Stimulated activated CD4-positive, alpha-beta T cell treated with anti-CD3 and anti-CD28 coated beads, Interleukin-4, amount 100 ng/mL, for 24 hours (primary cell): ENCODE measurements around the gene NF1.
"Not testable (repeated sequence)": the region's sequence is repeated elsewhere in the genome, so short reads cannot be mapped to it uniquely, and the experiment has no call there.

ENCODE experiments used
- DNase-seq: peaks from one replicate; pipeline ENCODE4 v3.0.0-alpha.2; 2020

The NF1 gene

DNA sequence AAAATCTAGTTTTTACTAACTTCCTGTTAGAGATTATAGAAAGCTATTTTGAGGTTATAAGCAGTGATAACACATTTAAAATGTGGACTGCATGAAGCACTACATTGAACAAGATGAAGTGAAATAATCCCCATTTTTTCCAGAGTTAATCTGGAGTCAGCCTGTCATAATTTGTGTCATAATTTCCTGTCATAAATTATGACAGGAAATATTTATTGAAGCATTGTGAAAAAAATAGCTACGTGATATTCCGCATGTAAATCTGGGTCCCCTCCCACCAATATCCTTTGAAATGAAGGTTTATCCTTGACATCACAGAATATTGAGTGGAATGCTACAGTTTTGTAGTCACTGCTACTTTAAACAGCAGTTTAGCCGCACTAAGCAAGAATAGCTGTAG is 162.2 kb downstream of the NF1 start:
- DNase-seq, result no peak

DNA sequence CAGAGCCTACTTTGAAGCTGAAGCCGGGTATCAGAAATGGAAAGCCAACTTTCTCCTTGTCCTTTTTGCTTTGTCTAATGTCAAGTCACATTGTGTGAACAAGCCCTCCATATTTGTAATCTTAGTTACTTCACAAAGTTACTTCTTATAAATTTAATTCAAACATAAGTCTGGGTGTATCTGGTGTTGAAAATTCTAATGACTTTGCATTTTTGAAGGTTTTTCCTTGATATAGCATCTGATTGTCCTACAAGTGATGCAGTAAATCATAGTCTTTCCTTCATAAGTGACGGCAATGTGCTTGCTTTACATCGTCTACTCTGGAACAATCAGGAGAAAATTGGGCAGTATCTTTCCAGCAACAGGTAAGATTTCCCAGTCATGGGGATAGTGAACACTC is 165.4 kb downstream of the NF1 start:
- DNase-seq, result no peak

DNA sequence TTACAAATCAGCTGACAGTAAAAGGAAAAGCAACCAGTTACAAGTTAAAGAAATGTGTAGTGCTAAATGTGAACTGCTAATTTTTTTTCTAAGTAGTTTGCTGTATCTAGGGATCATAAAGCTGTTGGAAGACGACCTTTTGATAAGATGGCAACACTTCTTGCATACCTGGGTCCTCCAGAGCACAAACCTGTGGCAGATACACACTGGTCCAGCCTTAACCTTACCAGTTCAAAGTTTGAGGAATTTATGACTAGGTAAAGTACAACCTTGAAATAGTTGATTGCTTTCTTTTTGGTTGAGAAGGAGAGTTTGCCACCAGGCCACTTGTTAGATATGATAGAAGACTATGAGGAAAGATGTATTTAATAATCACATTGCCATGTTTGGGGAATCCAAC is 166.8 kb downstream of the NF1 start:
- no peak for DNase-seq

DNA sequence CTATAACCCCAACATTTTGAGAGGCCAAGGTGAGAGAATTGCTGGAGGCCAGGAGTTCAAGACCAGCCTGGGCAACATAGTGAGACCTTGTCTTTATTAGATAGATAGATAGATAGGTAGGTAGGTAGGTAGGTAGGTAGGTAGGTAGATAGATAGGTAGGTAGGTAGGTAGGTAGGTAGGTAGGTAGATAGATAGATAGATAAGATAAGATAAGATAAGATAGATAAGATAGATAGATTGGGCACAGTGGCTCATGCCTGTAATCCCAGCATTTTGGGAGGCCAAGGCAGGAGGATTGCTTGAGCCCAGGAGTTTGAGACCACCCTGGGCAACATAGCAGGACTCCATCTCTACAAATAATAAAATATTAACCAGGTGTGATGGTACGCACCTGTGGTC is 168.1 kb downstream of the NF1 start:
- not testable (repeated sequence) for DNase-seq

DNA sequence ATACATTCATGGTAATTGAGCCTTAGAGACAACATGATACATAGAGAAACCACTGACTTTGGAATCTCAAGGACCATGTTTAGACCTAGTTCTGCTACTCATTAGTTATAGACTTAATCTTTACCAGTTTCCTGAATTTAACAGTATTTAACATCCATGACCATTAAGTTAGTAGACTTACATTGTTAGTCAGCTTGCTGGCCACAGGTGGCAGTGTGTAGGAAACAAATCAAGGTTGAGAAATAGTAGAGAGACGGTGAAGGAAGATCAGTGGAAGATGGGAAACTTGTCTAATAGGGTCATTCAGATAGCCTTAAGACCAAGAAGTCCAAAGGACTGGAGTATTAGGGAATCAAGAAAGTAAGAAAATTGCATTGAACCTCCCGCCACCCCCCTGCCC is 171.3 kb downstream of the NF1 start:
- DNase-seq, result no peak

DNA sequence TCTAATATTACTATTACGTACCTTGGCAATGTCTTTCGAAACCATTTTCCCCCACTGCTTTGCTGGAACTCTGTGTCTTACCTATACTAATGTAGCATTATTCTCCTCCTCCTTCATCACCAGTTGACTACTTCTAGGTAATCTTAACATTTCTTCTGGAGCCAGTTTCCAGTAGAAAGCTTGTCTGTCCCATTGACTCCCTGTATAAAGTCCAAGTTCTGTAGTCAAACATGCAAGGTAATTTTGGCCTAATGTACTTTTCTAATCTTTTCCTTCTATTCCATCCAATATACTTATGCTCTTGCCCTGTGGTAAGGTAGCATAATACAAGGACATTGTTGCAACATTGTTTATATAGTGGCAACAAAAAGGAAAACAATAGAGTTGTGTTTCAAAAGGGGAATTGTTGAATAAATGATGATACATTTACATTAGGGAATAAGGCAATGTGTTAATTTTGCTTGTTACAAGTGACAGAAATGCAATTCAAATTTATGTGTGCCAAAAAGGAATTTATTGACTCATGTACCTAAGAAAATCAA is 174.3 kb downstream of the NF1 start:
- DNase-seq, result no peak

DNA sequence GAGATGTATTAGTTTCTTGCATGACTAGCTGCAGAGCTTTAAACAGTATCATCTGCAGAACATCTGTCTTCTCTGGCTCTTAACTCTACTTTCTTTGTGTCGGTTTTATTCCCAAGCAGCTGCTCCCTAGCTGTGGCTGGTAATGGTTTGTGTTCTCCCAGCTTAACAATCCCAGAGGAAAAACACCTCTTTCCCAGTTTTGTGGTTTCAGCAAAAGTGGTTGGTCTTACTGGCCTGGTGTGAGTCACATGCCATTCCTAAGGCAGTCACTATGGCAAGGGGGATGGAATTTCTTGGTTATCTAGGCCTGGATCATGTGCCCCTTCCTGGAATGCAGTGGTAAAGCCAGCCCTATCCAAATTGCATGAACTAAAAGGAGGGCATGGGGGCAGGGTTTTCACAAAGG is 174.8 kb downstream of the NF1 start:
- DNase-seq, result no peak

DNA sequence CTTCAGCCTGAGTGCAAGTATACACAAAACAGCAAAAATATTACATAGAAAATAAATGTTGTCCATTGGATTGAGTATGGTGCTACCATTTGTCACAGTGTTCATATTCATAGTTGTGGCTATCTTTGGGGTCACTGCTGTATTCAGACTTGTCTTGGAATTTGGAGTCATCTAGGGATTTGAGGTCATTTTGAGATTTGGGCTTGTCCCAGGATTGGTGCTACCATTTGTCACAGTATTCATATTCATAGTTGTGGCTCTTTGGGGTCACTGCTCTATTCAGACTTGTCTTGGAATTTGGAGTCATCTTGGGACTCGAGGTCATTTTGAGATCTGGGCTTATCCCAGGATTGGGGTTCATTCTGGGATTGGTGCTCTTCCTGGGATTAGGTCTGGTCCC is 177.5 kb downstream of the NF1 start:
- no peak for DNase-seq

DNA sequence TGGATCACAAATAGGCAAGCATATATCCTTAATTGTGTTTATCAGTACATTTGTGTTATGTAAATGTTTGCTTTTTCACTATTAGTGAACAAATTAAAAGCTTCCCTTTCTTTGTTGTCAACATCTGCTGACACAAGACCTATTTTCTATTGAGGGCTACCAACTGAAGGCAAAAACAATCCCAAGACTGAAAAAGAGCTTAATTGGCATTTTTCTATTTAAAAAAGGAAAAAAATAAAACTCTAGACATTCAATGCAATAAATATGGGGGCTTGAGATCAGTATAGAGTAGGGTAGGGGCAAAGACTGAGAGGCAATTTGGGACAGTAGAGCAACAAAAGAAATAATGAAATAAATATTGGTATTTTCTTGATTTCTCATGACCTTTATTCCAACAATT is 178.0 kb downstream of the NF1 start:
- DNase-seq, result no peak

DNA sequence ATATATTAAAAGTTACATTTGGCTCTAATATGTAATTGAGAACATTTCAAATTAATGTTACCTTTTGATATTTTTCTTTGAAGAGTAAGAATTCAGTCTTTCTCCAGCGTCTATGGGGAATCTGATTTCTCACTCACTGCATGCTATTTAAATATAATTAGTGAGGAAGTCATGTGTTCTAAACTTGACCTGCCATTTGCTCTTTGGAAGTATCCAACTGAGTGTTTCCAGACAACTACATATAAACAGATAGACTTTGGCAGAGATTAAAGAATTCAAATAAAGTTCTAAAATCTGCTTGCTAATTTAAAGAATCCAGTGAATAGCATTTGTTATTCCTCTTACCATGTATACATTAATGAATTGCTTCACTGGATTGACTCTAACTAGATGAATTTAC is 178.7 kb downstream of the NF1 start:
- DNase-seq, result no peak

DNA sequence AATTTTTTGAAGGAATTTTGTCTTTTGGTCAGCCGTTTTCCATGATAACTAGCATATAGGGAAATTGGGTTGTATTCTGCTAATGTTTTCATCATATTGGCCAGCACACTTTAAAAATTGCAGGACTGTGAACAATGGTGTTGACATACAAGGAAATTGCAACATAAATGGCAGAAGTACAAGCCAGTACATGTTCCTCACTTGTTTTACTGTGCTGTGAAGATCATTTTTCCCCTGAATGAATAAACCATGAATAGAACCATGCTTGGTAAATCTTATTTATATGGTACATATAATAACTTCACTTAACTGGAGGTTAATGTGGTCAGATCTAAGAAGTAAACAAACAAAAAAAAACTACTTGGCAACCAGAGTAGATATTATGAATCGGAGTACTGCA is 179.5 kb downstream of the NF1 start:
- DNase-seq, result no peak

DNA sequence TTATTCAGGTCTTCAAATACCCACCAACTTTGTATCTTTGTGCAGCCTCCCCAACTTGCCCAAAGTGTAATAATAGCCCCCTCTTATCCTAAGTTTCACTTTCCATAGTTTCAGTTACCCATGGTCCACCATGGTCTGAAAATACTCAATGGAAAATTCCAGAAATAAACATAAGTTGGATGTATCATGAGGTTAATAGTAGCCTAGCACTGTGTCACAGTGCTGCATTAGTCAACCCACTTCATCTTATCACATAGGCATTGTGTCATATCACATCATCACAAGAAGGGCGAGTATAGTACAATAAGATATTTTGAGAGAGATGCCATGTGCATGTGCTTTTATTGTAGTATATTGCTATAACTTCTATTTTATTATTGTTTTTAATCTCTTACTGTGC is 180.3 kb downstream of the NF1 start:
- no peak for DNase-seq

DNA sequence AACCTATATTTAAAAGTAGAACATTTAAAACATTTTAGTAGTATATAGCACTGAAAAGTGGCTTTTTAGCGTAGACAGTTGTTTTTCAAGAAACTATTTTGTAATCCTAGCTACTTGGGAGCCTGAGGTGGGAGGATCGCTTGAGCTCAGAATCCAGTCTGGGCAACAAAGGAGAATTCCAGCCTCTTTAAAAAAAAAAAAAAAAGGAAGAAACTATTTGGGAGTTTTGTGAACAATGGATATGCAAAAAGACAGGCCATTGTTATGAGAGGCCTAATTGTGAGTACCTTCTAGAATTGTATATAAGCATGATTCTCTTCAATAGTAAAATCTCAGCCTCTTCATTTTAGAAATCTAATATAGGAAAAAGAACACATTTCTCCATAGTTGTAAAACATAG is 184.6 kb downstream of the NF1 start:
- DNase-seq, result no peak

DNA sequence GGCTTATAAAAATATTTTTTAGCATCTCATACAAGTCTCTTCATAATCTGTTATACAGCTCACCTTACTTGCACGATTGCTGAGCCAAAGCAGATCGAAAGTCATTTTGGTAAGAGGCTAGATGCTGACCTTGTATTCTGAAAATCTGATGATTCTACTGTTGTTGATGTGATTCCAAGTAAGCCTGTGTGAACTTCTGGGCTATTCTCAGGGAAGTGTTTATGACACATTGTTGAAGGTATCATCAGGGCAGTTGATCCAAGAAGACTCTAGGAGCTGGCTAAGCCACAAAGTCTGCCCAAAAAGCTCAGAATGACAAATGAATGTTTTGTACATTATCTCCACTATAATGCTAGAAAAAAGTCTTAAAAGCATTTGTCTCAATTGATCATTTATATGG is 186.3 kb downstream of the NF1 start:
- DNase-seq, result no peak

DNA sequence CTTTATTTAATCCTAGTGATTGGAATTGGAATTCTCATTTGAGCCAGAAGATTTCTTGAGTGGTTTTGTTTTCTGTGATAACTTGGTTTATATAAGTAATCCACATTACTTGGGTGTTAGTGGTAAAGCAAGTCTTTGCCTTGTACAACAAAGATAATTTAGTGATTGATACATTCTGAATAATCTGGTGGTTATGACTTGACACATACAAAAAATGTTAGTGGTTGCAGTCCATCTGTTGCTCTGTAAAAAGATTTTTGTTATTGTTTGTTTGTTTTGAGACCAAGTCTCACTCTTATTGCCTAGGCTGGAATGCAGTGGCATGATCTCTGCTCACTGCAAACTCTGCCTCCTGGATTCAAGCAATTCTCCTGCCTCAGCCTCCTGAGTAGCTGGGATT is 189.1 kb downstream of the NF1 start:
- no peak for DNase-seq

DNA sequence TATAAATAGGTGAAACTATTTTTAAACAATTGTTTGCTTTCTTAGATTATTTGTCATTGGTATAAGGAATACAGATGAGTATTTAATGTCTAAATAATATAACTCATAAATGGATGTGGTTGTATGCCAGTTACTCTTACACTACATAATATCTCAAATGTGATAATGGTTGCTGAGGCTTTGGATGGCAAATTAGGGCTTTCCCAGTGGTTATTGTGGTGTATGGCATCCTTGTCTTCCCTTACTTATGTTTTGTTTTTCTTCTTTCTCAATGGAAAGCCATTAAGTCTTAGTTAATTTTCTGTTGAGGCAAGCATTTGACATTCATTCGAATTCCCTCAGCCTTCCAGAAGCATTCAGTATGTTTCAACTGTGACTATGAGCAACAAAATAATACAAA is 191.8 kb downstream of the NF1 start:
- no peak for DNase-seq

DNA sequence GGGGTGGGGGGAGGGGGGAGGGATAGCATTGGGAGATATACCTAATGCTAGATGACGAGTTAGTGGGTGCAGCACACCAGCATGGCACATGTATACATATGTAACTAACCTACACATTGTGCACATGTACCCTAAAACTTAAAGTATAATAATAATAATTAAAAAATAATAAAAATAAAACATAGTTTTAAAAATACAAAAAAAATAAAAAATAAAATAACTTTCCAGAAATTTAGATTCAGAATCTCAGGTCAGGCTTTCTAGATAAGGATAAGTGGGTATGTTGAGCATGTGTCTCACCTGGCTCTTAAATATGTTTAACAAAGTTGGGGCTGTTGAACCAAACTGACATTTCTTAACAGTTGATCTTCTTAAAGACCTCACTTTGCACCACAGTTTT is 193.2 kb downstream of the NF1 start:
- not testable (repeated sequence) for DNase-seq

DNA sequence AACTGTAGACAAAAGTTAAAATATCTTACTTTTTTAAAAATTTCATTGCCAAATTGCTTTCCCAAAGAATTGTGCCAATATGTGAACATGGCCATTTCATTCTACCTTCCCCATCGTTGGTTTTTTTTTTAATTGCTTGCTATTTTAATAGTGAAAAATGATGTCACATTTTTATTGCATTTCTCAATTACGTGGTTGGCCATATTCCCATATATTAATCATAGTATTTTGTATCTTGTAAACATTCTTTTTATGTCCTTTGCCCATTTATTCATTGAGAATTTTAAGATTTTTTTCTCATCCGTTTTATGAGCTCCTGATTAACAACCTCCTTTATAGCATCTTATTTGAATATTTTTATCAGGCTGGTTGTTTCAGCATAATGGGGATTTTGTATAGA is 195.0 kb downstream of the NF1 start:
- no peak for DNase-seq

DNA sequence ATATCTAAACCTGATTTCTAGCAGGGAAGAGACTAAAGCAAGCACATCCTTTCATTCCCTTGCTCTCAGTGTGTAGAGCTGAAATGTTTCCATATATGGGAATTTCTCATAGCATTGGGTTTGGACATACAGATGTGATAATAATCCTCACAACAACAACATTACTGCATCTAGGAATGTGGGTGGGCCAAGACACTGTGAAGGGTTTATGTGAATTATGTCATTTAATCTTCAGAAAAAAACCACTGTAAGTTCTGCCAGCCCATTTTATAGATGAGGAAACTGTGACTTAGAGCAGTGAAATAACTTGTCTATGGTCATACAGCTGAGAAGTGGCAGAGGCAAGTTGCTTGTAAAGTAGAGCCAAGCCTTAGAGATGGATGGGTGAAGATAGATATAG is 197.0 kb downstream of the NF1 start:
- no peak for DNase-seq

DNA sequence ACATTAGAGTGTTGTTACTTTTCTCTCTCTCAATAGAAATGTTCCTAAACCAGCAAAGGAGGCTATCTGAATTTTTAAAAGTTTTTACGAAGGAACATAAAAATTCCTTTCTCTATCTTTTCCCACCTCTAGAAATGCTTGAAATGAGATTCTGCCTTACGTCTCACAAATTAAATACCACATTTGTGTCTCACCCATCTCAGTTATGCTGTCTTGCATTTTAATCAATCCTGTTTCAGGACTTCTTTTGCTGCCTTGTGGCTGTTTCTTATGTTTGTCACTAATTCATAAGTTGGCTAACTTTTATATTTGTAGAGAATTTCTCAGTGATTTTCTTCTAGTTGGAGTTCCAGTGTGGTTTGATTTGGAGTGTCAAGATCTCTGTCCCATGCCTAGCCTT is 198.8 kb downstream of the NF1 start:
- DNase-seq, result no peak

DNA sequence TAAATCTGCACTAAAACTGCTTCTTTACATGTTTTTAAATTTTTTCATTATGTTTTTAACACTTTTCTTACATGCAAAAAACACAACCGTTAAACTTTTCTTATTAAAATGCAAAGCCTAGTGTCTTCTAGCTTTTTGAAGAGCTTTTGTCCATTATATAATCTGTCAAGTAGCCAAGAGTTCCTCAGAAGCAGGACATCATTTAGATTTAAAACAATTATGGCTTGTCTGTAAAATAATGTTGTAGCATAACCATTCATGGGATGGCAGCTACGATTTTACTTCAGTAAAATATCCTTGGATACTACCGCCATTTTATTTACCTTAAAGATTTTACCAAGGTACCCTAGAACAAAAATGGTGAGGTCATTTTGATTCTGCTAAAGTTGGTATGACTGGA is 199.5 kb downstream of the NF1 start:
- no peak for DNase-seq

DNA sequence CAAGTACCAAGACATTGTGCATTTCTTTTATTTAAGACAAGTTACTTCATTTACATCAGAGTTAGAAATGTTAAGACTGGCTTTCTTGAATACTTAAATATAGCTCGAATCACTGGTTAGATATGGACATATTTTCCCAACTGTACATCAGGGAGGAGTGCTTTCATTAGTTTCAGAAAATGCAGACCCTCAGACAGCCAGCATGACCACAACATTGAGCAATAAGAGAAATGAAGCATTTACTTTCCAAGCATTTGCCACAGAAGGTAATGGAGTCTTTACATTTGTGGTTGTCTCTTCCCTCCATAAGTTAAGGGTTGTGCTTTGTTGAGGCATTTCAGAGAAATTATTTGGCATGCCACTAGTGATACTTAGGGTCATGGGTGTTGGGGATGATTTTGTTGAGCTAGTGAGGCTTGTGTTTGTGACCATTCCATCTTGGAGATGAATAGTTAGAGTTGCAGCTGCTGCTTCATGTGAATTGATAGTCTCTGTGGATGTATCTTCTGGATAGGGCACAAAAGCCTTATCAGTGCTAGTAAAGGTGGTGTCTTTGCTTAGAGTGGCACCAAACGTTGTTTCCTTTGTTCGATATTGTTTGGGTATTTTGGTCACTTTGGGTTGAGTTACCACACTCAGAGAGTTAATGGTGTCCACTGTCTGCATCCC is 200.2 kb downstream of the NF1 start:
- no peak for DNase-seq

DNA sequence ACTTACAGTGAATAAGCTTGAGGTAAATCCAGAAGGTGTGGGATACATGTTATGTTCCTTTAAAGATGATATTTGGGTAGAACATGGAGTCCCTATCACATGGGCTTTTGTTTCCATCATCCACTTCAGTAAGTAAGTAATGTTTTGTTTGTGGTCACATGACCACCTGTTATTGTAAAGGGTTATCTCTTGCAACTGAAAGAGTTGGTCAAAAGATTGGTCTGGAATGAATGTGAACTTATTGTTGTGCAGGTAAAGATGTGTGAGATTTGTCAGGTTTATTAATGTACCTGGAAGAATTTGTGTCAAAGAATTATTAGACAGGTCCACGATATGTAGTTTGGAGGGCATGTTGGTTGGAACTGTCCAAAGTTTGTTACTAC is 200.7 kb downstream of the NF1 start:
- DNase-seq, result no peak

DNA sequence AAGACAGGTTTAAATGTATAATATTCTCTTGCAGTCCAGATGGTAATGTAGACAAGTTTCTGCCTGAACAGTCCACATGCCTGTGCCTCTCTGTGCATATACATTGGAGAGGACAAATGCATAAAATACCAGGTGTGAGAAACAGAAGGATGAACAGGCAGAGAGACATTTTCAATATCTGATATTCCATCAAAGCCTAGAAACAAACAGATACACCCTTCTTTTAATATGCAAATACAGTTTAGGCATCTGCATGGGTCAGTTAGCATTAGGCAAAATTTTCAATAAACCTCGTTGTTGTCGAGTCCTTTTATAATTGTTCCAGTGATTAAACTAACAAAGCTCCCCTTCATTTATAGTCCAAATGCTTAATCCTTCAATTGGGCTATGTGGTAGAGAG is 201.4 kb downstream of the NF1 start:
- DNase-seq, result no peak

DNA sequence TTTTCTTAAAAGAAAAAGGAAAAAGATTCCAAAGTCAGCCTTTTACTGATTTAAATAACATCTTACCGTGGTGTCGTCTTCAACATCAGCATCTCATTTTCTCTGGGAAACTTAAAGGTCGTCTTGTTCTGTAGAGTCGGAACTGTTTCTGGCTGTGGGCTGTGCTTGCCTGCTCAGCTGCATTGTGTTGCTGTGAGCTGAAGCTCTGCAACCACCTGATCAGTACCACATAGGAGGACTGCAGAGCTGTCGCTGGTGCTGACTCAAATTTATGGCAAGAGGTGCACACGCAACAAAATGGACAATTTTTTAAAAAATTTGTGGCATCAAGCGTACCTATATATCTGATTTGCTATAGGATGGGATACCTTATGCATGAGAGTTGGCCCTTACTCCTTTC is 202.3 kb downstream of the NF1 start, which contains the start of gene OMG:
TSS of gene OMG (minus strand) at position 150 of the 400 bp plus-strand sequence. CDS start 908 bp downstream, outside the sequence.
- no peak for DNase-seq
